ENCODE measurements around the gene LUZP2. TPM values are rescaled to one million over a fixed set of nuclear protein-coding genes. Genes with fewer than 3 reads are reported as not detected.

LUZP2 gene
- total and polyA plus RNA-seq, 9 of the 15 experiments (the other 6 are each of a cell fraction or from before 2014, with no cell fraction given), result not detected

GRCh38 chr11:24567380-24567779 lies 70.5 kb downstream of the LUZP2 start:
- BruUV-seq (replicated peaks), result no TSS peak
- Histone ChIP-seq H3K4me3 (no peak overlapping the region), H3K79me2 (ENCODE audit: control insufficient read depth, insufficient read depth, low read length) (no peaks in the 10 kb centered on the region), H3K27ac (ENCODE audit: extremely low read depth, low read depth, low read length) (no peak overlapping the region), H3K27me3 (ENCODE audit: control insufficient read depth in 2 of 2, insufficient read depth in 2 of 2, low read length in 2 of 2) (no peaks in the 10 kb centered on the region), H3K9me1 (ENCODE audit: control insufficient read depth, insufficient read depth, low read length) (no peaks in the 10 kb centered on the region), H3K9ac (ENCODE audit: insufficient read depth in 1 of 2, low read depth in 2 of 2, low read length in 2 of 2) (no peak overlapping the region), H4K20me1 (replicated peaks; ENCODE audit: control insufficient read depth, insufficient read depth, low read length) (no peaks in the 10 kb centered on the region), H3K9me3 (replicated peaks; ENCODE audit: control insufficient read depth, insufficient read depth, low read depth, low read length) (no peaks in the 10 kb centered on the region), H3K36me3 (ENCODE audit: control insufficient read depth, insufficient read depth, low read length) (no peaks in the 10 kb centered on the region), H2AFZ (ENCODE audit: low read depth, low read length) (no peak overlapping the region), H3K4me1 (replicated peaks in 1 of 2; ENCODE audit: control insufficient read depth in 2 of 2, insufficient read depth in 2 of 2, low read length in 2 of 2) (no peaks in the 10 kb centered on the region), H3K4me2 (ENCODE audit: insufficient read depth, low read length) (no peak overlapping the region)
- ATAC-seq, result no peak
- TF ChIP-seq PRMT5 (CRISPR knock-in tag; IDR thresholded peaks at IDR 0.05), result no peak
- no peak for TF ChIP-seq ASH1L (IDR thresholded peaks at IDR 0.05; ENCODE audit: borderline replicate concordance, low read depth, partially characterized antibody)
- no peak for TF ChIP-seq BRD9 (IDR thresholded peaks at IDR 0.05; ENCODE audit: low read depth, partially characterized antibody)
- TF ChIP-seq ZFP30 (CRISPR knock-in tag; IDR thresholded peaks at IDR 0.05; ENCODE audit: borderline replicate concordance), result no peak
- intact Hi-C loops (cut with micrococcal nuclease) (no loop called here), in situ Hi-C loops (cut with MboI) (no loop called here)
- FAIRE-seq, result no peak
- no peak for DNase-seq (ENCODE audit: extremely low read depth in 1 of 4, low spot score in 3 of 4)
- ChIA-PET POLR2A (no interaction called here), CTCF (ENCODE audit: low intra/inter-chr PET ratio) (no interaction called here)

GRCh38 chr11:24572376-24572775 lies 75.5 kb downstream of the LUZP2 start:
- CTCF ChIA-PET (ENCODE audit: low intra/inter-chr PET ratio), result no interaction called here
- no TSS peak for BruUV-seq (replicated peaks)
- Histone ChIP-seq H2AFZ (ENCODE audit: low read depth, low read length) (no peak overlapping the region), H3K4me1 (replicated peaks in 1 of 2; ENCODE audit: control insufficient read depth in 2 of 2, insufficient read depth in 2 of 2, low read length in 2 of 2) (no peaks in the 10 kb centered on the region), H3K9me3 (replicated peaks; ENCODE audit: control insufficient read depth, insufficient read depth, low read depth, low read length) (no peaks in the 10 kb centered on the region; the same call in 1 of the 2 replicates), H3K27me3 (ENCODE audit: control insufficient read depth in 2 of 2, insufficient read depth in 2 of 2, low read length in 2 of 2) (no peaks in the 10 kb centered on the region), H3K4me2 (ENCODE audit: insufficient read depth, low read length) (no peak overlapping the region), H3K4me3 (no peak overlapping the region), H3K9ac (ENCODE audit: insufficient read depth in 1 of 2, low read depth in 2 of 2, low read length in 2 of 2) (no peak overlapping the region), H4K20me1 (replicated peaks; ENCODE audit: control insufficient read depth, insufficient read depth, low read length) (no peaks in the 10 kb centered on the region), H3K79me2 (ENCODE audit: control insufficient read depth, insufficient read depth, low read length) (no peaks in the 10 kb centered on the region), H3K36me3 (ENCODE audit: control insufficient read depth, insufficient read depth, low read length) (no peaks in the 10 kb centered on the region), H3K9me1 (ENCODE audit: control insufficient read depth, insufficient read depth, low read length) (no peaks in the 10 kb centered on the region), H3K27ac (ENCODE audit: extremely low read depth, low read depth, low read length) (no peak overlapping the region)
- in situ Hi-C loops (cut with MboI), result no loop called here
- ATAC-seq (no peak), FAIRE-seq (no peak), DNase-seq (ENCODE audit: extremely low read depth in 1 of 4, low spot score in 3 of 4) (no peak)
- TF ChIP-seq HNRNPK (IDR thresholded peaks at IDR 0.05; ENCODE audit: low read depth, low read length, poor library complexity, severe bottlenecking) (no peak), NCOR1 (IDR thresholded peaks at IDR 0.05) (no peak), SPI1 (IDR thresholded peaks at IDR 0.05; ENCODE audit: borderline replicate concordance, low read depth, low read length) (no peak), EP300 (IDR thresholded peaks at IDR 0.05; ENCODE audit: low read length) (no peak), PTRF (tag; IDR thresholded peaks at IDR 0.05) (no peak), HBP1 (CRISPR knock-in tag; IDR thresholded peaks at IDR 0.05) (no peak), HOMEZ (CRISPR knock-in tag; IDR thresholded peaks at IDR 0.05) (no peak), MTF1 (CRISPR knock-in tag; IDR thresholded peaks at IDR 0.05; ENCODE audit: borderline replicate concordance) (no peak), YY1 (IDR thresholded peaks at IDR 0.05; ENCODE audit: borderline replicate concordance in 1 of 3, control insufficient read depth in 1 of 3, extremely low read depth in 1 of 3, insufficient read depth in 3 of 3, insufficient read length in 1 of 3, insufficient replicate concordance in 2 of 3, low read depth in 1 of 3, low read length in 2 of 3) (no peak), ARID1B (IDR thresholded peaks at IDR 0.05) (no peak), HLTF (IDR thresholded peaks at IDR 0.05) (no peak), BRD9 (IDR thresholded peaks at IDR 0.05; ENCODE audit: low read depth, partially characterized antibody) (no peak)
- POLR2A ChIA-PET, result no interaction called here
- intact Hi-C loops (cut with micrococcal nuclease), result no loop called here
- WGBS (ENCODE audit: insufficient coverage, low coverage, missing lambda C conversion rate), result 0% methylated on average over 1 of the region's 1 CpG
